Tibial nerve (tissue), 3 donors: Measurements from ENCODE around the gene MLXIPL.

Source experiments
- POLR2A ChIP-seq, 2 donors: fragments of 450-650 bp; IDR thresholded peaks; one replicate each; pipeline ENCODE4 v1.6.1; 2017; ENCODE audit warnings: antibody characterized with exemption in 2 of 2, mild to moderate bottlenecking in 2 of 2, moderate library complexity in 2 of 2
- TF ChIP-seq, protein P1 (sequence below), 5 experiments: fragments of 200-600 bp in 3 of 5; fragments of 450-650 bp in 2 of 5; sonication (generic) in 3 of 5; IDR thresholded peaks; one replicate each; pipeline ENCODE4 v1.5.1; 2016 to 2019; ENCODE audit warnings: antibody characterized with exemption in 5 of 5, mild to moderate bottlenecking in 3 of 5, moderate library complexity in 2 of 5

DNA sequence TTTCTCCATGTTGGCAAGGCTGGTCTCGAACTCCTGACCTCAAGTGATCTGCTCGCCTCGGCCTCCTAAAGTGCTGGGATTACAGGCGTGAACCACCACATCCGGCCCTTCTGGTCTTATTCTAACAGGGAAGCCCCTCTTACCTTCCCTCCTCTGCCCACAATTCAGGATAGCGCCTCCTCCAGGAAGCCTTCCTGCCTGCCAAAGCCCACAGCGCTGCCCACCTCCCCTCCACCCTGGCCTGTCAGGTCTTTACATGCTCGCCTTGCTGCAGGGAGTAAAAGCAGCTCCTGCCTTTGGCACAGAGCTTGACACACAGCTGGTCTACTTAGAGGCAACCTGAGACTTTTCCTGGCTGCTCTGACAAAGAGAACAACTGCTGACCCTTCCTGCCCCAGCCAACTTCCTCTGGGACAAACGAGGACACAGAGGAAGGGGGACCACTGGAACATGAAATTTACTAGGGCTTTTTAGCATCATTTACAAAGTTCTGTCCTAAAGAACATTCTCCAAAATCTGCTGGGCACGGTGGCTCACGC, 13.2 kb downstream of the MLXIPL start:
- TF ChIP-seq, protein P1, sequence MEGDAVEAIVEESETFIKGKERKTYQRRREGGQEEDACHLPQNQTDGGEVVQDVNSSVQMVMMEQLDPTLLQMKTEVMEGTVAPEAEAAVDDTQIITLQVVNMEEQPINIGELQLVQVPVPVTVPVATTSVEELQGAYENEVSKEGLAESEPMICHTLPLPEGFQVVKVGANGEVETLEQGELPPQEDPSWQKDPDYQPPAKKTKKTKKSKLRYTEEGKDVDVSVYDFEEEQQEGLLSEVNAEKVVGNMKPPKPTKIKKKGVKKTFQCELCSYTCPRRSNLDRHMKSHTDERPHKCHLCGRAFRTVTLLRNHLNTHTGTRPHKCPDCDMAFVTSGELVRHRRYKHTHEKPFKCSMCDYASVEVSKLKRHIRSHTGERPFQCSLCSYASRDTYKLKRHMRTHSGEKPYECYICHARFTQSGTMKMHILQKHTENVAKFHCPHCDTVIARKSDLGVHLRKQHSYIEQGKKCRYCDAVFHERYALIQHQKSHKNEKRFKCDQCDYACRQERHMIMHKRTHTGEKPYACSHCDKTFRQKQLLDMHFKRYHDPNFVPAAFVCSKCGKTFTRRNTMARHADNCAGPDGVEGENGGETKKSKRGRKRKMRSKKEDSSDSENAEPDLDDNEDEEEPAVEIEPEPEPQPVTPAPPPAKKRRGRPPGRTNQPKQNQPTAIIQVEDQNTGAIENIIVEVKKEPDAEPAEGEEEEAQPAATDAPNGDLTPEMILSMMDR (IDR thresholded peaks at IDR 0.05): no peak
- no peak for TF ChIP-seq POLR2A (IDR thresholded peaks at IDR 0.05)
